GM21367 (cell line): ENCODE data around the gene LARGE1.
A peak's percentile ranks its signal among the peaks of the same experiment; 100 is the strongest.

Experiments
- ATAC-seq: cut with Tn5 transposase; IDR thresholded peaks from one replicate; pipeline ENCODE4 v1.9.1; 2021; ENCODE audit not compliant: unreplicated experiment

Gene LARGE1

DNA sequence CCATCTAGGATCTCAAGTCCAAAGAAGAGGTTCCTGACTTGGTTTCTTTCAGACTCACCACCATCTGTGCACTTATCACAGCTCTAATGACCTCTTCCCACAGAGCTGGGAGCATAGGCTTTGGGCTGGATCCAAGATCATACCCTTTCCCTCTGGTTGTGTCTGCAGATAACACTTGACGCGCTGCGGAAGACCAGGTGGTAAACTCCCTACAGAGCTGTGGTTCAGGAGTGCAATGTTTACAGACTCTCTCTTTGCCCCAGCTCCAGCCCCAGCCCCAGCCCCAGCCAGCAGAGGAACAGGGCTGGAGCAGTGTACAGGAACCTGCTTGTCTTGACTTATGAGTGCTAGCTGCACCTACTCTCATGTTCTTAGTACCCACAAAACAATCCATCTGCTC lies 587.7 kb downstream of the LARGE1 start:
- no peak for ATAC-seq

GRCh38 chr22:33331017-33331416 lies 589.3 kb downstream of the LARGE1 start:
- ATAC-seq, result no peak

DNA sequence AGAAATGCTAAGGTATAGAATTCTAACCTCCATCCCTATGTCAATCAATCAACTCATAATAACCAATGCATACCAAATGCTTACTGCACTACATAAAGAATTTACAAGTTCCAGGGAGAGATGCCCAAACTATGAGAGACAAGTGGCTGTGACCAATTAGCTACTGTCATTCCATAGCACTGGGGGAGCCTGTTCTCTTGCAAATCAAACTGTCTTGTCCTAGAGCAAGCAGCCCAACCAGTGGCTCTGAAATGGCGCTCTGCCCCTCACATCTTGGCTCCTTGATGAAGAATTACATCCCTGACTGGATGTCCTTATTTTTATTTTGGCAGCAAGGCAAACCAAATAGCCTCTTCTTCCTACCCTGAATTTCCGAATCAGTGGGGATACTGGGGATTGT lies 589.7 kb downstream of the LARGE1 start:
- ATAC-seq, result no peak

DNA sequence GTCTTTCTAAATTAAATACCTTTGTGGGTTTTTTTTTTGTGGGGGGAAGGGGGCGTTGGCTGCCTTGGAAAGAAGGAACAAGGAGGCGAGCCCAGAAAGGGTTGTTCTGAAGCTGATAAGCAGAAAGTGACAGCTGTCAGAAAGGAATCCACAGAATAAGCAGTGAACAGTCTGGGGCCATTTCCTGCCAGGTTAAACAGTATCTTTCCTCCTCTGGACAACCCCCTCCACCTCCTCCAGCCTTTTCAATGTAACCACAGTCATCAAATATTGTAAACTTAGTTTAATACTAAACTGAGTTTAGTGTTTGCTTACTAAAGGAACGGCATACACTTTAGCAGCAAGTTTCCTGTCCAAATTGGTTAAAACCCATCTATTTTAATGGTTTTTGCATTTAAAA lies 590.9 kb downstream of the LARGE1 start:
- no peak for ATAC-seq

DNA sequence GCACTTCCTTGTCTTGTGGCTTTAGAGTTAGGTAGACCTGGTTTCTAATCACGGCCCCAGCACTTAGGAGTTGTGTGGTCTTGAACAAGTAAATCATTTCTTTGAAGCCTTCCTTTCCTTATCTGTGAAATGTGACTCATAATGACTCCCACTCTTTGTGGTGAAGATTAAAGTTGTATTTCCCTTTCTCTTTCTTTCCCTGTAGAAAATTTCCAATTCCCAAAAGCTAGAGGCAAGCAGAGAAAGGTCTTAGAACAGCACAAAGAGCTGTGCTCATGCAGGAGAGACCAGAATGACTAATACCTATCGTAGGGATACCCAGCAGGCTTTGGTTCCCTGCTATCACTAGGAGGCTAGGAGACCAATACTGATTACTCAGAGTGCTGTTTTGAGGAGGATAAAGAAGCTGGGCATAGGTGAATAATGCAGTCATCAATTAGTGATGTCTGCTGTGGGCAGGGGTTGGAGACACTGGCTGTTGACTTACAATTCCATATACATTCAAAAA lies 591.4 kb downstream of the LARGE1 start:
- ATAC-seq, result no peak

DNA sequence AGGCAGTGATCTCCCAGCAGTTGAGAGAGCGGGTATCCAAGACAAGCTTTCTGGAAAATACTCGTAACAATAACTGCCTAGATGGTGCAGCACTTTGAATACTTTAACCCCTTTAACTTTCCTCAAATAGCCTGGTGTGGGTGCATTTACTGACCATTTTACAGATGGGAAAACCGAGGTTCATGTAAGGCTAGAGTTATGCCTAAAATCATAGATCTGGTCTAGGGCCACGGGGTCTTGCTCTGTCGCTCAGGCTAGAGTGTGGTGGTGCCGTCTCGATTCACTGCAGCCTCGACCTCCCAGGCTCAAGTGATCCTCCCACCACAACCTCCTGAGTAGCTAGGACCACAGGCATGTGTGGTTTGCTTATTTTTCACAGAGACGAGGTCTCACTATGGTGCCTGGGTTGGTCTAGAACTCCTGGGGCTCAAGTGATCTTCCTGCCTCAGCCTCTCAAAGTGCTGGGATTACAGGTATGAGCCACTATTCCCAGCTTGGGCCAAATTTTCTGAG lies 592.9 kb downstream of the LARGE1 start:
- ATAC-seq, result no peak

GRCh38 chr22:33326540-33327295 lies 593.6 kb downstream of the LARGE1 start:
- ATAC-seq, result no peak

- no peak for ATAC-seq
Measured at GRCh38 chr22:33325232-33326004, 594.9 kb downstream of the LARGE1 start.

DNA sequence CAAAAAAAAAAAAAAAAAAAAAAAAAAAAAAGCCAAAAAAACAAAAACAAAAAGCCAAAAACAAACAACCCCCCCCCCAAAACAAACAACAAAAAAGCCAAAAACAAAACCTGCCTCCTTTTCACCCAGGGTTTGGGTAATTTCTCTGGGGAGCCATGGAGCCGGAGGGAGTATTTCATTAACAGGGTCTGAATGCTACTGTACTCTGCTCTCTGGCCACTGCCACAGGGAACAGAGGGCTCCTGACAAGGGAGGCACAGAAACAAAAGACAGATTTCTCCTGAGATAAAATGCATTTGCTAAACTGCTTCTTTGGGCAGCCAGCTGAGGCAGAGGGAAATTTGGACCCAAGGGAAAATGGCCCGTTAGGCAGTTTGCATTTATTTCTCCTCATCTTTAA lies 596.0 kb downstream of the LARGE1 start:
- ATAC-seq, result no peak

DNA sequence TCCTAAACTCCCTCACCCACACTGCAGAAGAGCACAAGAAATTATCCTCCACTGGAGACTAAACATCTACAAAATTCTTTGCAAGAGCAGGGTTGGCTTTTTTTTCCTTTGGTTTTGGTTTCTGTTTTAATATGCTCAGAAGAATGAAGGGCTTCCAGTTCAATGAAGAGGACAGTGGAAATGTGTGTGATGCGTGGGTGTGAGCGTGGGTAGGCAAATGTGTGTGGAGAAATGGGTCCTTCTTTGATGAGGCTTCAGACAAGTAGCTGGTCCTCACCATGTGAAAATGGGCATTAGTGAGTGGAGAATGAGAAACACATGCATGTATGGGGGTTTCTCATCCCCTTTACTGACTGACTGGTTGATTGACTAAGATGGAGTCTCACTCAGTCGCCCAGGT lies 598.8 kb downstream of the LARGE1 start:
- ATAC-seq, result no peak

DNA sequence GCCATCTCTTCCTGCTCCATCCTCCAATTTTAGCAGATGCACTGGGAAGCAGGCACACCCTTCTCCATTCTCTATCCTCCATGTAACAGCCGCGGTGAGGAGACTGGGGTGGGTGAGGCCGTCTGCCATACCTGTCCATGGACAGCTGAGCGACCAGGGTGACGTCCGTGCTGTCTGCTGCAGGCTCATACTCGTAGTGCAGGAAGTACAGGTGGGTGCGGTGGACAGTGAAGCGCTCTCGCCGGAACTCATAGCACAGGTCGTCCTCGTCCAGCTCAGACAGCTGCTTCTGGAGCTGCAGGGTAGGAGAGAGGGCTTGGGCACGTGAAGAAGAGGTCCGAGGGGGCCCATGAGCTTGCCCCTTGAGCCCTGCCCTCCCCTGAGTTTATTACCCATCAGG lies 604.3 kb downstream of the LARGE1 start:
- no peak for ATAC-seq

- no peak for ATAC-seq
Measured at GRCh38 chr22:33315117-33315516, 605.2 kb downstream of the LARGE1 start.

DNA sequence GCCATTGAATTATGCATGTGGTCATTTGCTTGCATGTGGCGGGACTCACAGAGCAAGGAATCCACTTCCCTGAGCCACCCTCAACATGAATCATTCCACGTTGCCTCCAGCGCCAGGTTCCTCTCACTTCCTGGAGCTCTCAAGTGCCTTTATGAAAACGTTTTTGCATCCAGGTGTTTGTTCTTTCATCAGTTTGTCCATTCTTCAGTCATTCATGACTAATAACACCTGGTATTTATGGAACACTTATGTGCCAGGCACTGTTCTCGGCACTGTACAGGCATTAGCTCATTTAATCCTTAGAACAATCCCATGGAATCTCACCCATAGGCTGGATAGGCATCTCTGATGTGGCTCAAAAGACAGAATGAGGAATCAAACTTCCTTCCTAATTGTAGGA lies 606.0 kb downstream of the LARGE1 start:
- ATAC-seq, result no peak

DNA sequence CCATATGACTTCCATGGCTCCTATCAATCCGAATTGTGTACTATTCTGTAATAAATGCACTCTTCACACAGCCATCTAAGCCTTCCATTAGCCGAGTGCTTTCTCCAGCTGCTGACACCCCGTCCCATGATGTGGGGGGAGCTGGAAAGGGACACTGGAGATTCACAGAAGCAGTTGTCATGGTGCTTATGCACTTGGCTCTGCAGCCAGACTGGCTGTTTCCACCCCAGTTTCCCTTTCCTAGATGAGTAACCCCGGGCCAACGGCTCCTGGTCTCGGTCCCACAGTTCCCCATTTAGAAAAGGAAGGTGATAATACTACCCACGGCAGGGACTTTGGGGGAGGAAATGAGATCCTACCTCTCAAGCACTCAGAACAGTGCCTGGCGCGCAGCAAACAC lies 617.2 kb downstream of the LARGE1 start:
- no peak for ATAC-seq

GRCh38 chr22:33302549-33302948 lies 617.7 kb downstream of the LARGE1 start:
- no peak for ATAC-seq

DNA sequence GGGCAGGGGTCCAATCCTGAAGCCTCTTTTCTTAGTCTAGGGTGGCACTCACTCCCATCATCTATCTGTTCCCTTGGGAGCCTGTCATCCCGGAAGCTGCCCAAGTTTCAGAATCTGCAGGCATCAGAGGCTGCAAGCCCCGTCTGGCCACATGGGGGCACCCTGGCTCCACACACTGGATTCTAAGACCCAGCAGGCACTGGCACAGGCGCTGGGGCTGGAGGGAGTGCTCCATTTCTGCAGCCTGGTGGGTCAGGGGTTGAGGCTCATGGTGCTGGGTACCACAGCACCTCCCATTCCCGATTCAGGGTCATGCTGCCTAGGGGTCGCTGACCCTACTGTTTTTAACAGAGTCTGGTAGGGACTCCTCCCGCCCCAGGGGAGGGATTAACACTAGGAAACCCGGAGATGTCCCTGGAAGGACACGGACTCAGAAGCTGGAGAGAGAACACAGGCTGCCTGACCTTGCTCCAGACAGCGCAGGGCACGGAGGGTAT lies 618.2 kb downstream of the LARGE1 start:
- no peak for ATAC-seq

DNA sequence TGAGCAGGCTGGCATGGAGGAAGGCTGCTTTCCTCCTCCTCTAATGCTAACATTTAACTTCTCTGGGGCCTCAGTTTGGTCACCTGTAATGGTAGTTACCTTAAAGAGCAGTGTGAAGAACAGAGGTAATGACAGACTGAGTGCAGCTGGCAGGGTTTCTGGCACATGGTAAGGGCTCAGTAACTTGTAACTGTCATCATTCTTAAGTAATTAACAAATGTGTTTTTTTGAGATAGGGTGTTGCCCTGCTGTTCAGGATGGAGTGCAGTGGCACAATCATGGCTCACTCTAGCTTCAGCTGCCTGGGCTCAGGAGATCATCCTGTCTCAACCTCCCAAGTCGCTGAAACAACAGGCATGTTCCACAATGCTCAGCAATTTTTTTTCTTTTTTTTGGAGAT lies 620.1 kb downstream of the LARGE1 start:
- ATAC-seq, result no peak

DNA sequence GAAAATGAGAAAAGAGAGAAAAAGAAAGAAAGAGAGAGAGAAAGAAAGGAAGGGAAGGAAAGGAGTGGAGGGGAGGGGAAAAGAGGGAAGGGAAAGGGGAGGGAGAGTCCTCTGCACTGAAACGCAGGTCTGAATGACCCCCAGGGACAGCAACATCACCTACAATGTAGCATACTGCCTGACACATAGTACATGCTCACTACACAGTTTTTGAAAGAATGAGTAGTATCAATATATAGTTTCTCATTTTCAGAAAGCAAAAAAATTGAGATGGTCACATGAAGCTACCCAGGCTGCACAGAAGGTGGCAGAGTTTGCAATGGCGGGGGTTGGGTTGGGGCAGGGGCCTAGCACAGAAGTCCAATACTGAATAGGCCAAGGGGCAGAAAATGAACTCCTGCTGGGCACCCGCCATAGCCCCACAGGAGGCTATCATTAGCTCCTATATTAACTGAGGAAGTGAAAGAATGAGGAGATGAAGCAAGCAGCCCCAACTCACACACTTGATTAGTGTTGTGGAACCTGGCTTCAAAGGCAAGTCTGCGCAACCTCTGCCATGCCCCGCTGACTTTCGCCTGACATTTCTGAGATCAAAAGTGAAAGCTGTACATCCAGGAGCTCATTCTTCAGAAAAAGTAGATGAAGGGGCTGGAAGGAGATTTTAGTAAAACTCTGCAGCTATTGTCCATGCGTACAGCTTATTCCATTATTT lies 620.9 kb downstream of the LARGE1 start:
- ATAC-seq, result peak; percentile 90

DNA sequence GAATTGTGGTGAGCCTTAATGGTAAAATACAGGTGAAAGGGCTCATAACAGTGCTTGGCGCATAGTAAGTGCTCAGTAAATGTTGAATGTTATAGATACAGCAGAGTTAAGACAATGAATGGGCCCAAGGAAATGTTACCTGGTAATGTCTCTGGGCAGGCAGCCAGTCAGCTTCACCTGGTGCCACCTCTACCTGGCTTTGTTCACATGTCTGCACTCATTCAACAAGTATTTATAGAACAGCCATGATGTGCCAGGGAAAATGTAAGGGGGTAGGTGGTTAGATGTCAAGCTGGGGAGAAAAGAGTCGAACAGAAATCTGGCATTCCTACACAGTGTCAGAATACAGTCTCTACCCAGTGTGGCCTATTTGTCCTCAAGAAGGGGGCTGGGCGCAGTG lies 623.3 kb downstream of the LARGE1 start:
- no peak for ATAC-seq

DNA sequence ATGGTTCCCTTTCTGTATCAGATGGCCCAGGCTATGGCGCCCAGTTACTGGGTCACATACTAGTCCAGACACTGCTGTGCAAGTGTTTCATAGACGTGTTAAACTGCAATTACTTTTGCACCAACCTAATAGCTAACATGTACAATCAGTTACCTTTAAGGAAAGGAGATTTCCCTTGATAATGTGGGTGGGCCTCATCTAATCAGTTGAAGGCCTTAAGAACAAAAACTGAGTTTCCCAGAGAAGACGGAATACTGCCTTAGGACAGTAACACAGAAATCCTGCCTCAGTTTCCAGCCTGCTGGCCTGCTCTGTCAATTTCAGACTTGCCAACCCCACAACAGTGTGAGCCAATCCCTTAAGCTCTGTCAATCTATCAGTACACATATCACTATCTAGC lies 632.2 kb downstream of the LARGE1 start:
- ATAC-seq, result no peak

- ATAC-seq, result no peak
Measured at GRCh38 chr22:33275073-33275443, 645.2 kb downstream of the LARGE1 start.
